ENCODE measurements around the gene TEKT5.
"Not testable (repeated sequence)": the region's sequence is repeated elsewhere in the genome, so short reads cannot be mapped to it uniquely, and the experiment has no call there.

The TEKT5 gene

DNA sequence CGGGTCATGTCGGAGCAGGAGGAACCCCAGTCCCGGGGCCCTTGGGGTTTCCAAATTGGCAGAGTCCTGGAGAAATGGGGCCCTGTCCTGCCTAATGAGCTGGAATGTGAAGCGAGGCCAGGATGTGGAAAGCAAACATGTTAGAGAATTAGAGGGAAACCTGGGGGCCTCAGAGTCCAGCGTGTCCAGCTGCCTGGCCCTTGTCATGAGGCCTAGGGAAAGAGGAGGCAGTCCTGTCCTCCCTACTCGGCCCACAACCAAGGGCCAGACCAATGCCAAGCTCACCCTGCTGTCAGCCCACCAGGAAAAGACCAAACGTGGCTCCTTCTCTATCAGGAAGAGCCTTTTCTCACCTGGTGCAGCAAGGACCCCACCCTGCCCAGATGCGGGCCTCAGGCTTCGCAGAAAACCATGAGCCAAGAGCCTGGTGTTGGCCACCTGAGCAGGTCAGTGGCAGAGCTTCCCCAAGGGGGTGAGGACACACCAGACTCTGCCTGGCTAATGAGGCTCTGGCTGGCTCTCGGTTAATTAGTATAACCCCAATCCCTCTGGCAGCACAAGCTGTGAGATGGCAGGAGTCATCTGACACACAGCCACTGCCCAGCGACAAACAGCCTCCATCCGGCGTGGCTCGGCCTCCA, 10.1 kb downstream of the TEKT5 start:
- no peak for DNase-seq

DNA sequence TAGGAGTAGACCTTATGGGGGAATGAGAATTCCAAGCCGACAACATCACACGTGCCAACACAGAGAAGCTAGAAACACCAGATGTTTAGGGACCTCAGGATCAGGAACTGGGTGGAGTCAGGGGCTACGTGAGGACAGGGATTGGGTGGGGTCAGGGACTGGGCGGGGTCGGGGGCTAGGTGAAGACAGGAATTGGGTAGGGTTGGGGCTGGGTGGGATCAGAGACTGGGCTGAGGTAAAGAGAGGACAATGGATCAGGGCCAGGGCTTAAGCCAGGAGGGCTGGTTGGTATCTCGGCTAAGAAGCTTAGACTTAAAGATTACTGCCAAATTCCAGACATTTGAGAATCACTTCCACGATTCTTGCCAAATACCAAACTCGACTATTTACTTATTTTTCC, 11.6 kb downstream of the TEKT5 start:
- DNase-seq: no peak

DNA sequence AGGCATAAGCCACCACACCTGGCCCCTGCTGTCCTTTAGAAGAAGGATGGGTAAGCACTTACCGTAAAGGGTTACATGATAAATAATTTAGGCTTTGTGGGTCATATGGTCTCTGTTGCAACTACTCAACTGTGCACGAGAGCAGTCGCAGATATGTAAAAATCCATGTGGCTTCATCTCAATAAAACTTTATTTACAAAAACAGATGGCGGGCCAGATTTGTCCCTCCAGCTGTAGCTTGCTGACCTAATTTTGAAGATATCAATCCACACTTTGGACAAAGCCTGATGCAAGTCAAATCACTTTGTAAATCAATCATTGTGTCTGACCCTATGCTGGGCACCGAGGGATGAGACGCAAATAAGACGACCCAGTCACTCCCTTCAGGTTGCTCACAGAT, 12.1 kb downstream of the TEKT5 start:
- DNase-seq: no peak

DNA sequence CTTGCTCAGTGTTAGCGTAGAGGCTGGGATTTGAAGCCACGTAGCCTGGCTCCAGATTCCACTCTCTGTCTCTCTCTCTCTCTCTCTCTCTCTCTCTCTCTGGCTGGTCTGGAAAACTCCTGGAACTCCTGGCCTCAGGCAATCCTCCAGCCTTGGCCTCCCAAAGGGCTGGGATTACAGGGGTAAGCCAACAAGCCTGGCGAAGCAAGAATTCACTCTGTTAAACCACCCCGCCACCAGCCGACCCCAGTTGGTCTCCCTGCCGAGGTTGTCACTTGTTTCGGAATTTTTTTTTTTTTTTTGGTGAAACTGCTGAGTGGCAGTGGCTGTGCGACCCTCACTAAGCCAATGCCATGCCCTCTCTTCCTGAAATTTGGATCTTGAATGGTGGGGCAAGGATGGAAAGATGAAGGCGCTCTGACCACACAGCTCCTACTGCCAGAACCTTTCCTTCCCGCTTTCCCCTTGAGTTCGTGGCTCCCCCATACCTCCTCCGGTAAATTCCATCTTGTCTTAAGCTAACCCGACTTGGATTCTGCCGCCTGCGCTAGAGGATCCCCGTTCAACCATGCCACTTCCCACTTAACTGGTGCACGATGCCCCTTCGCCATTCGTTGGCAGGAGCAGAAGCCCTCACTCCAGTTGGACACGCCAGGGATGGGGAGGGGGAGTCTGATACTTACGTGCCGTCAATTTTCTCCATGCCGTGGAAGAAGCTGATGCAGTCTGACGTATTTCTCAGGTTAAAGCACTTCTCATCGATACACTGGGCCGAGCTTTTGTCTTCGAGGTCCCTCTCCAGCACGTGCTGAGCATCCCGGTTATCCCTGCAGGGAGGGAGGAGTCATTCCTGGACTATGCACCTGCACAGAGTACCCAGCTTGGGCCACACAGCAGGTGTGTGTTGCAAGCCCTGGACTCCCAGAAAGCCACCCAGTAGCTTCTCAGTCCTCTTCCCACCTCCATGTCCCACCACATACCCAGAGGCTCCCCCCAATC, 13.1 kb downstream of the TEKT5 start:
- DNase-seq: no peak

DNA sequence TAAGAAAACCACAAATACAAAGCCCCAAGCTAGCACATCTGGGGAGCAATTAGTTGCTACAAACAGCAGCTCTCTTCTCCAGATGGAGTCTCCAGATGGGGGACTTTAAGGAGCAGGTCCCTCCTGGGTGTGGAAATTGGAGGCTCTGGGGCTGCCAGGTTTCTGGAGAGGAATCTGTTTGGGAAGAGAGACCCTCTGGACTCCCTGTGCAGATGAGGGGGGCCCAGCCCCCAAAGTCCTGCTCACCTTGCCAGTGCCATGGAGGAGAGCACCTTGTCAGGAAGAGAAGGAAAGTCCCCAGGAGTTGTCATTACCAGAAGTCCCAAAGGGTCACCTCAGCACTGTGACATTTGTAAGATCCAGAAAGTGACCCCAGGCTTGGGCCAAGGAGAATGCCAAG, 14.8 kb downstream of the TEKT5 start:
- DNase-seq: no peak

DNA sequence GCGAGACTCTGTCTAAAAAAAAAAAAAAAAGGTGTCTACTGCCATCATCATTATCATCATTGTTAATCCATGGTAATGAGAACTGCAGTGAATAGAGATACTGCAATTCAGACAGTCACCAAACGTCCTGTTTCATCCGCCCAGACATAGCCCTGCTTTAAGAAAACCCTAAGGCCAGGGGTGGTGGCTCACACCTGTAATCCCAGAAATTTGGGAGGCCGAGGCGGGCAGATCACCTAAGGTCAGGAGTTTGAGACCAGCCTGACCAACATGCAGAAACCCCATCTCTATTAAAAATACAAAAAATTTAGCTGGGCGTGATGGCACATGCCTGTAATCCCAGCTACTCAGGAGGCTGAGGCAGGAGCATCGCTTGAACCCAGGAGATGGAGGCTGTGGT, 15.3 kb downstream of the TEKT5 start:
- DNase-seq: not testable (repeated sequence)

DNA sequence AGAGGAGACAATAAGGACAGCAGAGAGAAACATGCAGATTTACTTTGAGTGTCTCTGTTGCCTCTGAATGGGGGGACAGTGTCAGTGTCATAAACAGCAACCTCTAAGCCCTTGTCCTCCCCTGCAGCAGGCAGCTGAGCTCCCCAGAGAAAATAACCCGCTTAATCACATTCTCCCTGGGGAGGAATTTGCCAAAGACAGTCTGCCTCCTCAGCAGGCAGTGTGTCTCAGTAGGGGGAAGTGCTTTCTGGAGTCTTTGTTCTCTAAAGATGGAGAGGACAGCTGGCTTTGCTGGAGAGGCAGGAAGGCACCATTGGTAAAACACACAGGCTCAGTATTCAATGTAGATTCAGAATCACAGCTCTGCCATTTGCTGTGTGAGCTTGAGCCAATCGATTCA, 16.1 kb downstream of the TEKT5 start:
- no peak for DNase-seq

DNA sequence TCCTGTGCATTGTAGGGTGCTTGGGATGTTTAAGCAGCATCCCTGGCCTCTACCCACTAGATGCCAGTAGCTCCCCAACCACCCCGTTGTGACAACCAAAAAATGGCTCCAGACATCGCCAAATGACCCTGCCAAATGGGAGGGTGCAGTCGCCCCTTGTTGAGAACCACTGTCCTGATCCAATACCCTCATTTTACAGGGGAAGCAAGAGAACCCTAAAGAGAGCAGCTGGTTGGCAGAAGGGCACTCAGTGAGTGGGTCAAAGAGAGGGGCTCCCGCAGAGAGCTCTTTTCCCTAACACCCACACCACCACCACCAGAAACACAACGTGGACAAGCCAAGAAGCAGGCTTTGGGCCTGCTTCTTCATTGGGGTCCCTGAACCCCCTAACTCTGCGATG, 18.4 kb downstream of the TEKT5 start:
- DNase-seq: no peak

DNA sequence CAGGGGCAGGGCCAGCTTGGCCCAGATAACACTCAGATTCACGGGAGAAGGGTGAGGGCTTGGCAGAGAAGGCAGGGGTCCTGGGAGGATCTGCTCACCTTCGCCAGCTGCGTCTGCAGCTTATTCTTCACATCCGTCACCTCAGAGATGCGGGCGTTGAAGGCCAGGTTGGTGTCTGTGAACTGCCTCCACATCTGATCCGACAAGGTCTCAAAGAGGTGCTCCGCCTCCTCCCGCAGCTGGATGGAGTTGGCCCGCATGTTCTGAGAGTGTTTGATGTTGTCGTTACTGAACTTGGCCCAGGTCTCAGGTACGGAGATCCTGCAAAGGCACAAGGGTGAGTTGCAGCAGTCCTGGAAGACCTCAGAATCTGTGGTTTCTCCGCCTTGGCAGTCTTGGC, 18.9 kb downstream of the TEKT5 start:
- no peak for DNase-seq

DNA sequence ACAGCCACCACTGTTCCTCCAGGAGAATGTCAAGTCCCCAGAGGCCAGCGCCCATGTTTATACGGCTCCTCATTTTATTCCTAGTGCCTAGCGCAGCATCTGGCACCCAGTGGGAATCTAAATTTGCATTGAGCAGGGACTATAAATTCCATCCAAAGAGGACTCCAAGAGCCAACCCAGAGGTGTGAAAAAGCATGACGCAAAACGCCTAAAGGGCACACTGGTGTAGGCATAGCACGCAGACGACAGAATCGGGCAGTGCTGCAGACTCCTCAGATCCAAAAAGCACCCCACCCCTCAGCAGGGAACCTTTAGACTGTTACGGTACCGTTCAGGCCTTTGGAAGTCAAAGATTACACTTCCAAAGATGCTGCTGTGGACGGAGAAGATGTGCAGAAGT, 19.5 kb downstream of the TEKT5 start:
- DNase-seq: no peak

DNA sequence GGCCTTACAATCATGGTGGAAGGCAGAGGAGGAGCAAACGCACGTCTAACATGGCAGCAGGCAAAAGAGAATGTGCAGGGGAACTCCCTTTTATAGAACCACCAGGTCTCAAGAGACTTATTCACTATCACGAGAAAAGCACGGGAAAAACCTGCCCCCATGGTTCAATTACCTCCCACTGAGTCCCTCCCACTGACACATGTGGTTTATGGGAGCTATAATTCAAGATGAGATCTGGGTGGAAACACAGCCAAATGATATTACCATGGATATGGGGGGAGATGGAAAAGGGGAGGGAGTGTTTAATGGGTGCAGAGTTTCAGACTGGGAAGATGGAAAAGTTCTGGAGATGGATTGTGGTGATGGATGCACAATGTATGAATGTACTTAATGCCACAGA, 23.0 kb downstream of the TEKT5 start:
- no peak for DNase-seq

DNA sequence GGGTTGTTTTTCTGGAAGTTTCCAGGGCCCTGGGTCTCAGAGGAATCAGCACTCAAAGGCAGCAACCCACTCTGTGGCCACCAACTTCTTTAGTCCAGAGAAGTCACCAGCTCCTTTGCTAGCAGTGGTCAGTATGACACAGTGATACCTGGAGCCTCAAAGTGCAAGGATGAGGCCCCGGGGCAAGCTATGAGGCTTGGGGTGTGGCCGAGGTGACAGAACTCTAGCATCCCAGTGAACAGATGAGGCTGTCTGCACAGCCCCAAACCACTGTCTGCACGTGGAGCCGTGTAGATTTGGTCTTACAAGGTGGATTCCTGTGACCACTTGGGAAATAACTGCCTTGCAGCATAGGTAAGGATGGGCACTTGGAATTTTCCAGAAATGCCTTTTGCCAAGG, 24.9 kb downstream of the TEKT5 start:
- no peak for DNase-seq

DNA sequence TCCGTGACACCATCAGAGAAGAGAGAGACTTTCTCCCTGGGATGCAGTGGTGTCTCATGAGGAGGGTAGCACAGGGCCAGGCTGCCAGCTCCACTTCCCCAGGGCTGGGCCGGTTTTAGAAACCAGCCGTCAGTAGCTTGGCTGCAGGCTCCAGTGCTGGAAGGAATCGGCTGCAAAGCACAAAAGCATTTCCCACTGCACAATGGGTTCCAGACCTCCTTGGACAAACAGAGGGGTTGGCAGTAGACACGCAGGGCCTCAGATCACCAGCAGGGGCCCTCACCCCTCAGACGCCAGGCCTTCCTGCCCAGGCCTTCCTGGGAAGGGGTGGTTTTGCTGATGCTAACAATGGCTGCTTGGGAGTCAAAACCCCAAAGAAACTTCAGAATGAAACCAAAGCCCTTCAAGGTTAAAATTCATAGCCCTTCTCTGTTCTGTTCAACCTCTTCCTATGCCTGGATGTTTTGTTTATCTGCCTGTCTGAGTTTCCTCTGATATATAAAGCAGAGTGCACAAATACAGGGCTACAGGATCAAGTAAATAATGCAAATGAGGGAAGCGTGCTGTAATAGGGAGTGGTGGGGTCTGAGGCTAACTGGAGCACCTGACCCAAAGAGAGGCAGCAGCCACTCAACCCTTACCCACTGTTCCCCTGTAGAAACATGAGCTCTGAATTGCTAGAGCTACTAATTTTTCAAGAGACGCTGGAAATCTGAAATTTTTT, 26.2 kb downstream of the TEKT5 start:
- no peak for DNase-seq

DNA sequence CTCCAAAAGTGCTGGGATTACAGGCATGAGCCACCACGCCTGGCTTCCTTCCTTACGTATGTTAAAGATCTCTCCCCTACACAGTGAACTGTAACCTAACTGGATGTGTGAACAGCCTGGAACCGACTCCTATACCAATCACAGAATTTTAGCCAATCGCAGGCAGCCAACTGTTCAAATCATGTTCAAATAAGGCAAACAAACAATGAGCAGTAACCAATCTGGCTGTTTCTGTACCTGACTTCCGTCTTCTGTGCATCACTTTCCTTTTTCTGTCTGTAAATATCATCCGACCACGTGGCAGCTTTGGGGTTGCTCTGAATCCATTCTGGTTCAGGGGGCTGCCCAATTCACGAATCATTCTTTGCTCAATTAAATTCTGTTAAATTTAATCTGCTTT, 27.5 kb downstream of the TEKT5 start:
- DNase-seq: no peak

DNA sequence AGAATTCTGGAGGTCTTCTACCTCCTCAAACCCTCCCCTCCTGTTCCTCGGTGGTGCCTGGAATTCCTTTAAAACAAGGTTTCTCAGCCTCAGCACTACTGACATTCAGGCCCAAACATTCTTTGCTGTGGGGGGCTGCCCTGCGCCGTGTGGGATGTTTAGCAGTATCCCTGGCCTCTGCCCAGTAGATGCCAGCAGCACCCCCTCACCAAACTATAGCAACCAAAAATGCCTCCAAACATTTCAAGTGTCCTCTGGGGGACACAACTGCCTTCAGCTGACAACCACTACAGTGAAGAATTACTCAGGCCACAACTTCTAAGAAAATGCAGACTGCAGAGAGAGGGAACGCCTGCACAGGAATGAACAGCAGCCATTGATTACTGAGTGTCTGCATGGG, 28.4 kb downstream of the TEKT5 start:
- DNase-seq: no peak

DNA sequence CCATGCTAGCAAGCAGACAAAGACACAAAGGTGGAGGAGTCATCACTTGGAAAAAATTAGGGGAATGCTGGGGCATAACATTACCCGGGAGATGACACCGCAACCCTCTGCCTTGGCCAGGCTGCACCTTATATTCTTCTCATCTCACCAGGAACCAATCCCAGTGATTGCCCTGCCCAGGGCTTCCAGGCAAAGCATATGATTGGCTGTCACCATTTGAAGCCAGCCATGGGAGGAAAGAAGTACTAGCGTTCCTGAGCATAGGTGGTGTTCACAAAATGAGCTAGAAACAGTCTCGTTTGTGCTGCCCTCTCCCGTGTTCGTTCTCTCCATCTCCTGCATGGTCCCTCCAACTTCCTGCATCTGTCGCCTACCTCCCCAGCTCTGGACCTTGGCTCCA, 29.6 kb downstream of the TEKT5 start:
- no peak for DNase-seq

DNA sequence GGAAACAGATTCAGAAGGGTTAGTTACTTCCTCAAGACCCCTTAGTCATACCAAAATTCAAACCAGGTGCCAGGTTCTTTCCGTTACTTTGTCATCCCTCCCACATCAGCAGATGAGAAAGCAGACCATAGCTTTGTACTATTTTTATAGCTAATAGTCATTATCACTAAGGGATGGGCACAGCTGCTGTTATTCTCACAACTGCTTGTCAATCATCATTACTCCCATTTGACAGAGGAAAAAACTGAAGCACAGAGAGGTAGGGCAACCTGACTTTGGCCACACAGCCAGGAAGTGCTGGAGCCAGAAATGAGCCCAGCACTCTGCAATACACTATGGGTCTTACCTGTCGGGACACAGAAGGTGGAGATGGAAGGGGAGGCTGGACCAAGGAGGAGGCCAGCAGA, 30.0 kb downstream of the TEKT5 start:
- no peak for DNase-seq

DNA sequence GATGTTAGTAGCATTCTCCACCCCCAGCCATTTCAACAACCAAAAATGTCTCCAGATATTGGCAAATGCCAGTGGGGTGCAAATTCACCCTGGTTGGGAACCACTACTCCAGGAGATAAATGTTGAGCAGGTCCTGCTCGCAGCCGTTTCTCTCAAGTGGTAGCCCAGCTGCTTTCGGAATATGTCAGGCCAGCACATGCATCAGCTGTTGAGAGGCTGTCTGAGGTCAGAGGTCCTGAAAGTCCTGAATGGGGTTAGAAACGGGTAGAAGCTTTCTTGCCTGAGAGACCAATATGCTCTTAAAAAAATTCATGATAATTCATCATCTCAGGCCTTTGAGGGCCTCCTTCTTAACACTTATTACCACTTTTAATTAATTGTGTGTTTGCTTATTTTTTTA, 31.0 kb downstream of the TEKT5 start:
- no peak for DNase-seq

DNA sequence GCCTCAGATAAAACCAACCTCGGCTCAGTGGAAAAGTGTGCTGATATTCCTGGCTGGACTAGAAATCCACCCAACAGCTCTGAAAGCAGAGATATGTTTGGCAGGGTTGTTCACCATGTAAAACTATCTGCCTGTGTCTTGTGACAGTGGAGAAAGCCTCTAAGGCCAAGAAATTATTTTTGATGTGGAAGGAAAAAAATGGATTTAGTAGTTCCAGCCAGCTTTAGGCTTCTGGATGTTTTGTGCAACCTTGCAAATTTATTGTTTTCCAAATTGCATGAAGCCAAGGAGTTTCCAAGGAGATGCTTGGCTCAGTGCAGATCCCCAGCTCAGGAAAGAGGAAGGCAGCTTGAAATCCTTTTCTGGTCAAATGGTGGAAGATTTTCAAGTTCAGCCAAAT, 31.6 kb downstream of the TEKT5 start:
- DNase-seq: no peak

DNA sequence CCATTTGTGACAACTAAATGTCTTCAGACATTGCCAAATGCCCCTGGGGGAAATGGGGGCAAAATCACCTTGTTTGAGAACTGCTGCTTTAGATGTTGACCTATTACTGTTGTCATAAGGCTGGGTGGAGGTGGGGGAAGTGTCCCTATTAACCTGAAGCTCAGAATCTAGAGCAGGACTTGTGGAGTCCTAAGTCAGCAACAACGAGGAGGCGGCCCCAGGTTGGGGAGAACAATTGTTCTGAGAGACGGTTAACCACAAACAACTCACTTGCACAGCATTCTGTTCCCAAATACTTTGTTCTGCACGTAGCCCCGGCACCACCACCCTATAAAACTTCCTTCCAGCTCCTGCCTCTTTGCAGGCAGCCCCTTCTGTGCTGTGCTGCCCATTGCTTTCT, 32.5 kb downstream of the TEKT5 start:
- no peak for DNase-seq

DNA sequence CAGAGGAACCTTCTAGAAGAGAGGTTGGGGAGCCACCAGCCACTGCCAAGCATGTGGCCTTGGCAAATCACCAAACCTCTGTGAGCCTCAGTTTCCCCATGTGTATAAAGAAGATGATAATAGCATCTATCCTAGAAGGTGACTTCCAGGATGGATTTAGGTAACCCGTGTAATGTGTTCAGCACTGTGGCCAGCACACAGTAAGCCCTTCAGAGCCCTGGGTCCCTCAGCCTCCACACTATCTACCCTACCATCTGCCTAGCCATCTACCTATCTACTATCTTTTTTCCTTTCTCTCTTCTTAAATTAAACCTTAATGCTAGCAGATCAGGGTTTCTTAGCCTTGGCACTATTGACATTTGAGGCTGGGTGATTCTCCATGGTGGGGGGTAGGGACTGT, 33.0 kb downstream of the TEKT5 start:
- no peak for DNase-seq

DNA sequence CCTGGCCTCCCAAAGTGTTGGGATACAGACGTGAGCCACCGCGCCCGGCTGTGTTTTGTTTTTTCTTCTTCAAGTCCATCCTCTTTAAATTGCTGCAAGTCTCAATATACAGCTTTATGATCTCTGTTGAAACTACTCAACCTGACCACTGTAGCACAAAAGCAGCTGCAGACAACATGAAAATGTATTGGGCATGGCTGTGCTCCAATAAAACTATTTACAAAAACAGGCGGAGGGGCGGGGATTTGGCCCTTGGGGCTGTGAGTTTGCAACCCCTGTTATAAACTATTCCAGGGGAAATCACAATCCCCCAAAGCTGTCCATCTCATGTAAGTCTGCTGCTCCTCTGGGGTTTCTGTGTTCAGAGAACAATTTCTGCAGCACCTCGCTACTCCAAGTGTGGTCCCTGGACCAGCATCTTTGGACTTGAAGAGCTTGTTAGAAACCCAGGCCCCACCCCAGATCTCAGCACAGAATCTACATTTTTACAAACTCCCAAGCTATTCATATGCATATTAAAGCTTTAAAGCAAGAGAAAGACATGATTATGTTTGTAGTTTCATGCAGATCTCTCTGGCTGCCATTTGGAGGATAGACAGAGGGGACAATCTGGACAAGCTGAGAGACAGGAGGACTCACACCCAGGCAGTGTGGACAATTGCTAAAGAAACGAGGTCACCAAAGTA, 33.6 kb downstream of the TEKT5 start:
- no peak for DNase-seq

DNA sequence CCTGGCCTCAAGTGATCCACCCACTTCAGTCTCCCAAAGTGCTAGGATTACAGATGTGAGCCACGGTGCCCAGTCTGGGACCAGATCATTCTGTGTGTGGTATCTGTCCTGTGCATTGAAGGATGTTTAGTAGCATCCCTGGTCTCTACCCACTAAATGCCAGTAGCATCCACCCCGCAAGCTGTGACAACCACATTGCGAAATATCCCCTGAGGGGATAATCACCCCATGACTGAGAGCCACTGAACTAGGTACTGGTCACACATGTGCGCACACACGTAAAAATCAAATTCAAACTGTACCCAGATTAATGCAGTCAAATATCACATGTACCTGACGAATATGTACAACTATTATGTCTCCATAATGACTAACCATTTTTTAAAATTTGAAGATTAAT, 35.8 kb downstream of the TEKT5 start:
- DNase-seq: no peak
